GM18526 (cell line): ENCODE data around the gene CASS4.

ENCODE experiments used
- POLR2A ChIP-seq: IDR thresholded peaks from 3 replicates; pipeline ENCODE4 v1.6.1; 2011; ENCODE audit not compliant: insufficient read length; ENCODE audit errors: extremely low read depth

The CASS4 gene

GRCh38 chr20:56445540-56445939, 33.5 kb downstream of the CASS4 start:
- TF ChIP-seq POLR2A = no peak

GRCh38 chr20:56447227-56447626, 35.2 kb downstream of the CASS4 start:
- no peak for TF ChIP-seq POLR2A

- no peak for TF ChIP-seq POLR2A
These were observed 37.4 kb downstream of the CASS4 start for GRCh38 chr20:56449459-56449858.

GRCh38 chr20:56451056-56451765, 39.2 kb downstream of the CASS4 start:
- TF ChIP-seq POLR2A = no peak

GRCh38 chr20:56453352-56453751, 41.3 kb downstream of the CASS4 start:
- TF ChIP-seq POLR2A = no peak

- no peak for TF ChIP-seq POLR2A
These were observed 42.7 kb downstream of the CASS4 start for GRCh38 chr20:56454754-56455153.

GRCh38 chr20:56458206-56458821, 46.3 kb downstream of the CASS4 start:
- TF ChIP-seq POLR2A = no peak

GRCh38 chr20:56460459-56460858, 48.4 kb downstream of the CASS4 start:
- no peak for TF ChIP-seq POLR2A

GRCh38 chr20:56461576-56461975, 49.5 kb downstream of the CASS4 start:
- no peak for TF ChIP-seq POLR2A

GRCh38 chr20:56463428-56463827, 51.4 kb downstream of the CASS4 start:
- no peak for TF ChIP-seq POLR2A

GRCh38 chr20:56465997-56466396, 53.9 kb downstream of the CASS4 start:
- no peak for TF ChIP-seq POLR2A

- no peak for TF ChIP-seq POLR2A
These were observed 55.9 kb downstream of the CASS4 start for GRCh38 chr20:56467968-56468315.

- peak; percentile 84 for TF ChIP-seq POLR2A
These were observed 56.4 kb downstream of the CASS4 start, which contains the start of gene RTF2 for GRCh38 chr20:56468316-56469076. RTF2 (plus strand) TSS chr20:56468627; CDS start chr20:56468698, 71 bp downstream.

- TF ChIP-seq POLR2A = no peak
These were observed 57.0 kb downstream of the CASS4 start for GRCh38 chr20:56469077-56469449.

GRCh38 chr20:56483970-56484369, 71.9 kb downstream of the CASS4 start:
- no peak for TF ChIP-seq POLR2A

- TF ChIP-seq POLR2A = no peak
These were observed 75.2 kb downstream of the CASS4 start for GRCh38 chr20:56487216-56487615.
